WI38 (cell line): ENCODE measurements around the gene ATR.

Experiments
- H3K4me3 ChIP-seq: 2 replicates; pipeline ENCODE4 v1.5.1; 2011; ENCODE audit warnings: low read depth, mild to moderate bottlenecking, control low read depth, low read length
- CTCF ChIP-seq: IDR thresholded peaks from 2 replicates; pipeline ENCODE4 v1.5.1; 2012; ENCODE audit warnings: low read depth, mild to moderate bottlenecking, control low read depth, low read length

The ATR gene

GRCh38 chr3:142549986-142550385 is 28.5 kb downstream of the ATR start:
- H3K4me3 ChIP-seq, result no peak overlapping the region
- TF ChIP-seq CTCF, result no peak

GRCh38 chr3:142543307-142543706 is 35.2 kb downstream of the ATR start:
- no peak for TF ChIP-seq CTCF
- H3K4me3 ChIP-seq, result no peak overlapping the region

GRCh38 chr3:142542054-142542453 is 36.5 kb downstream of the ATR start:
- H3K4me3 ChIP-seq, result no peak overlapping the region
- no peak for TF ChIP-seq CTCF

- no peak for TF ChIP-seq CTCF
- no peak overlapping the region for H3K4me3 ChIP-seq
Observed at GRCh38 chr3:142536519-142536918, 42.0 kb downstream of the ATR start.

GRCh38 chr3:142534543-142534942 is 44.0 kb downstream of the ATR start:
- no peak for TF ChIP-seq CTCF
- no peak overlapping the region for H3K4me3 ChIP-seq

- no peak overlapping the region for H3K4me3 ChIP-seq
- no peak for TF ChIP-seq CTCF
Observed at GRCh38 chr3:142530296-142530695, 48.2 kb downstream of the ATR start.

GRCh38 chr3:142523921-142524566 is 54.5 kb downstream of the ATR start:
- TF ChIP-seq CTCF, result no peak
- no peak overlapping the region for H3K4me3 ChIP-seq
